HG03432 (cell line): Measurements from ENCODE around the gene SLC12A8.

ENCODE experiments used
- ATAC-seq: cut with Tn5 transposase; IDR thresholded peaks from one replicate; pipeline ENCODE4 v1.9.1; 2021; ENCODE audit warnings: mild to moderate bottlenecking, moderate library complexity; ENCODE audit not compliant: unreplicated experiment

The SLC12A8 gene

DNA sequence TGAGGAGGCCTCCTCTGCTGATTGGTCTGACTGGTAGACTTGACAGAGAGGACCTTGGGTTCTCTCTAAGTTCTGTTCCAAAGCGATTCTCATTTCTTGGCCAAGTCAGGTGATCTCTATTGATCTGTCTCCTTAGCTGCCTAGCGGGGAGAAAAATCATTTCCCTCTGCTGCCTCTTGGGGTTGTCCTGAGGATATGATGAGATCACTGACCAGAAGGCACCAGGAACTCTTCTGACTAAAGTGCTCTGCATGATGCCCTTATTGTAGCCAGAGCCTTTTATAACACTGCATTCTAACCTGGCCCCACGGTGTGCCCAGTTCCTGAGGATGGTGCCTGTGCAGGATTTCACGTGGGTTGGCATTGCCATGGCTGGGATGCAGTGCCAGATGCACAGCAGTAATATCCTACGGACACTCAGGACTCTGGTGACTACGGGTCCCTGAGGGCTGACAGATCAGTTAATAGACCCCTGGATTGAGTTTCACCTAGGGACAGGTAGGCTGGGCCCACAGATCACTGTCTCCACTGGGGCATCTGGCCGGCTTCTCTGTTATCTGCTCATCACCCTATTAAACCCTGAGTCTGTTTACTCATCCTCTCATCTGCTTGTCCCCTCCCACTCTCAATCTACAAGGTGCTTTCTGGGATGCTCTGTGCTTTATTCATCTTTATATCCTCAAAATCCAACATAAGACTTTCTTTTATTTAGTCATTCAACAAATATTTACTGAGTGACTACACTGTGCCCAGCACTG, 152.9 kb downstream of the SLC12A8 start:
- ATAC-seq, result no peak

DNA sequence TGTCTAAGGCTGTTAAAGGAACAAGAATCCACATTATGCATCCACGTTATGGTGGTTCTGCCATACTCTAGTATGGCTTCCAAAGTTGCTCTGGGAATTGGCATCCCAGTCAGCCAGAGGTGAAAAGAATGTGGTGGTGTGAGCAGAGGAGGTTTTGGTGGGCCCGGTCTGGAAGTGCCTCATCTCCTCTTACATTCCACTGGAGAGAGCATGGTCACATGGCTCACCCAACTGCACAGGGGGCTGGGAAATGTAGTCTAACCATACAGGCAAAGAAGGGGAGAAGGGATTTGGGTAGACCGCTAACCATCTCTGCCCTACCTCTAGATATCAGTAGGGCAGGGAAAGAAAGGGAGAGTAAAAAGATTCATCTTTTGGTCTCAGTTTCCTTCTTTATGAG, 153.6 kb downstream of the SLC12A8 start:
- ATAC-seq, result no peak

DNA sequence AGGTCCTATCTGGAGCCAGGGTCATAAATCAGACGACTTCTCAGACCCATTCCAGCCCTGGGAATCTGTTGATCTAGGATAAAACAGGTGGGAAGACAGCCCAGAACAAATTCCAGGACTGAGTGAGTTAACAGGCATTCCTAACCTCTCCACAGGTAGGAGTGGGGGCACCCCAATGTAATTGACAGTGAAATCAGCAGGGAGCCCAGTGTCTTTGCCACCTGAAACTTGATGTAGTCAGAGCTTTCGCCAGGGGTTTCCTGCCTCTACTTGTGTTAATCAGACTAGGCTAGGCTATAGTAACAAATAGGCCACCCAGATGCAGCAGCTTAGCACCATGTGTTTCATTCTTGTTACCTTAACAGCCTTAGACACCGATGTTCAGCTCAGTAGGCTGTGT, 154.0 kb downstream of the SLC12A8 start:
- no peak for ATAC-seq

DNA sequence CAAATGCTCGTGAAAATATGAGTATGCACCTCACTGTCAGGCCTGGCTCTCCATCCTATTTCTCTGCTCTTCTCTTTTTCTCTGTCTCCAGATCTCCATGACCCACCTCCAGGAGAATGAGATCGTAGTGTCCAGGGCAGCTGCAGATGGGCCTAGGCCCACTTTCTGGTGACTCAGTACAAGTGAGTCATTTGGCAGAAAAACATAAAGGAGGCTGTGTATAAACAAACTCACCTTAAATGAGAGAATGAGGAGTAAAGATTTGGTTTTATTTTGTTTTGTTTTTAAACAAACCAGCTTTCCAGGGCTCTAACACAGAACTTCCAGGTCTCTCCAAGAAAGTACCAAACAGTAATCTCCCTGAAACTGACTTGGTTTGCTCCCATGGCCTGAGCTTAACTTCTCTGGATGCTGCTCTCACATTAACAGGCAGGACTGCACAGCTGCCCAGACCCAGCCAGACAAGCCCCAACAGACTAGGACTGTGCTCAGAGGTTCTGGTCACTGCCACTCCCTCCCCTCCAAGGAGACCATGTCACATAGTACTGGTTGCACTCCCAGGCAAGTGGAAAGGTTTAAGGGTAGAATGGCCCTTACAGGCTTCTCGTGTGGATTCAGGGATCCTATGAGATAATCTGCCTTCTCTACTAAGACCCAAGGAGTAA, 155.2 kb downstream of the SLC12A8 start:
- no peak for ATAC-seq

DNA sequence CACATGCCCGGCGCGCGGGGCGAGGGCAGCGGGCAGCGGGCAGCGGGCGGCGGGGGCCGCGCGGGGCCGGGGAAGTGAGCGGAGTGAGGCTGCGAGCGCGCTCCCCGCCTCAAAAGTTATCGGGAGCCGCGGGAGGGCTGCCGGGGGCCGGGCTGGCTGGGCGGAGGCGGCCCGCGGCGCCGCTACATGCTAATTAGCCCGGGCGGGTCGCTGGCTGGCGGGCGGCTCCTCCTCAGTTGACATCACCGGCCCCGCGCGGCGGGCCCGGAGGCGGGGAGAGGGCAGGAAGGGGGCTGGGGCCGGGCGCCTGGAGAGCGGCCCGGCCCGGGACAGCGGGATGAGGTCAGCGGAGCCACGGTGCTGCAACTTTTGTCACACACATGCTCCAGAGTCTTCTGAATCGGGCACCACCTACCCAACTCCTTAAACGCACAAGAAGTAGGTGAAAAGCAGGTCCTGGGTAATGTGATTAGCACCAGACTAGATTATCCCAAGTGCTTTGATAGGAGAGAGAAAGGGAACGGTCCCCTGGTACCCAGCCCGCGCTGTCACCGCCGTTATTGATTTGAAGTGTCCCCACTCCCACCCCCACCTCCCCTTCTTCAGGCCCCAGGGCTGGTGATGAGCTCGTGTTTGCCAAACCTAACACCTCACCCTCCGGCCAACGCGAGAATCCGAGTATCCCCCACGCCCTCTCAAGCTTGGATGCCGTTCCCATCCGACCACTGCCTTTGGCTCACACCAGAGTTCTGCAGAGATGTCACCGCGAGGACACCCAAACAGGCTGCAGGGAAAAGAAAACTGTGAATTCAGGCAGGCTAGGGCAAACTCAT, 156.4 kb downstream of the SLC12A8 start, which contains the start of gene HEG1:
Gene HEG1 (minus strand): TSS at position 85 of the 833 bp plus-strand sequence. CDS start 107 bp downstream, outside the sequence.
- peak; percentile 75 for ATAC-seq

DNA sequence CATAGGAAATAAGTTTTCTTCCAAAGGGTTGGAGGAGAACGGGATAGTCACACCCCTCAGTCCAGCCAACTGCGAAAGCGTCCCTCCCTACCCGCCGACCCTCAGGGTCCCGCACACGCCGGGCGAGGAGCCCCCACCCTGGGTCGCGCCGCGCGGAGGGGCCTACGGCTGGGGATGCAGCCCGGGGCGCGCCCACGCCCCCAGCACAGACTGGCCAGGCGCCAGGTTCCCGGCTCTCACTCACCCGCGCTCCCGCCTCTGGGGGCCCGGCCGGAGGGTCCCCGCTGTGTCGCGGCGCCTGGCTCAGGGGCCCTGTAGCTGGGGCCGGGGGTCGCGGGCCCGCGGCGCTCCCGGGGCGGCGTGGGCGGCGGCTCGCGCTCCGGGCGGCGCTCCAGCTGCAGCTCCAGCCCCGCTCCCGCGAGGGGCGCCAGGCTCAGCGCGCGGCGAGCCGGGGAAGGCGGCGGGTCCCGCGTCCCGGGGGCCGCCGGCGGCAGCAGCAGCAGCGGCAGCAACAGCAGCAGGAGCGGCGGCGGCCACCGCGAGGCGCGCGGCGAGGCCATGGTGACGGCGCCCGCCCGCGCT, 157.1 kb downstream of the SLC12A8 start:
- peak; percentile 21 for ATAC-seq

DNA sequence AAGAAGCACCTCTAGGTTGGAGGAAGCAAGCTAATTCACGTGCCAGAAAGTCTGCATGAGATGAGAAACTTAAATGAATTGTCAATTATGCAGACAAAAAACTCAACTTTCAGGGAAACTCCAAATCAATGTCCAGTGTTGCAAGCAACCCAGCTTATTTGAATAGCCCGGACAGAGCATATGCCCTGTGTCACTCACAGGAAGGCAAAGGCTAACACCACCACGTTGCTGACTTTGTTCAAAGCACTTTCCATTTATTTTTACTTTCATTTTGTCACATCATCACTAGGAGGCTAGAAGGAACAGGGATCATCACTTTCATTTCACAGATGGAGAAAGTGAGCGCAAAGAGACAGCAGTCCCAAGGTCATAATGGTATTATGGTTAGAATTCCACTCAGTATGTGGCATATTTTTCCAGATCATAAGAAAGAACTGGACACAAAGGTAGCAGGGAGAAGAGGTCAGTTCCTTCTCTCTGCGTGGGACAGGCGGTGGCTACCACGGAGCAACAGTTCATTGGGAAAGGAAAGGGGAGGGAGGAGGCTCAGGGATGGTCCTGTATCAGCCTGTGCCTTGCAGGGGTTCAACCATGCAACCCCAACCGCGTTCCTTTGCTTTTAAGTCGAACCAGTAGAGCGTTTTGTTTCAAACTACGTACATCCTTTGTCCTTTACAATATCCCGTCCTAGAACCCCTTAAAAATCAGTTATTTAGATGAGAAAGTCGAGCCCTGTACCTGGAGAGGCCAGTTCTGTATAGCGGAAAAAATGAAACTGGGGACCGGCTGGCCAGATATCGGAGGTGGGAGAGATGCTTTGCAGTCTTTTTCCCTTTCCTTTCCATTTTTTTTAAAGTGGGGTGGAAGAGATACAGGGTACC, 157.9 kb downstream of the SLC12A8 start:
- peak; percentile 36 for ATAC-seq

DNA sequence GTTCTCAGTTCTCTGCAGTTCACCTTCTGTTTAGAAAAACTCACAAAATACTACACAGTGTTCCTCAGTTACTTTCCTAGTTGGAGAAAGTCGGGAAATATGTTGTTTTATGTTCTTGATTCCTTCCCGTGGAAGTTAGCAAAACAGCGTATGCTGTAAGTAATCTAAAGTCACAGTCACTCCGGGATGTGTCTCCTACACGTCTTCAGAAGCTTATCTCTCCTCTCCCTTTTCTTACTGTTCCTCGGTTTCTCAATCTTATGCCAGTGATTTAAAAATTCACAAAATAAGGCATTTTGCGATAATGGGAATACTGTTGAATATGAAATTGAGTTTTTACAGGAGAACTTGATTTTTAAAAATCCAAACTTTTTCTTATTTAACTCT, 158.5 kb downstream of the SLC12A8 start:
- no peak for ATAC-seq

DNA sequence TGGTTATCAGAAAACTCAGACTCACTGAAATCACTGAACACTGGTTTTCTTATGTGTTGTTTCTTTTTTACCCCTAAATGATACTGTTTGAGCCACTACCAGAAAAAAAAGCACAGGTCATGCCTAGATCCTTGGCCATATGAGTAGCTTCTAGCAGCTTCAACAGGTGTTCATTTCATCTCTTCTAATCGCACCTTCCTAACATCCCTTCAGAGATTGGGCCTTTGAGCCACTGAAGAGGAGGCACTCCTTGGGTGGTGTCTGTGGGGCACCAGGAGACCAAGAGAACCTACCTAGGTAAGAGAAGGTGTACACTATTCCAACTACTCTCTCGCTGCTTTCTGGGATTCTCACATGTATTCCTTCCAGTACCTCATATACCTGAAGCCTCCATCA, 159.2 kb downstream of the SLC12A8 start:
- ATAC-seq, result no peak

DNA sequence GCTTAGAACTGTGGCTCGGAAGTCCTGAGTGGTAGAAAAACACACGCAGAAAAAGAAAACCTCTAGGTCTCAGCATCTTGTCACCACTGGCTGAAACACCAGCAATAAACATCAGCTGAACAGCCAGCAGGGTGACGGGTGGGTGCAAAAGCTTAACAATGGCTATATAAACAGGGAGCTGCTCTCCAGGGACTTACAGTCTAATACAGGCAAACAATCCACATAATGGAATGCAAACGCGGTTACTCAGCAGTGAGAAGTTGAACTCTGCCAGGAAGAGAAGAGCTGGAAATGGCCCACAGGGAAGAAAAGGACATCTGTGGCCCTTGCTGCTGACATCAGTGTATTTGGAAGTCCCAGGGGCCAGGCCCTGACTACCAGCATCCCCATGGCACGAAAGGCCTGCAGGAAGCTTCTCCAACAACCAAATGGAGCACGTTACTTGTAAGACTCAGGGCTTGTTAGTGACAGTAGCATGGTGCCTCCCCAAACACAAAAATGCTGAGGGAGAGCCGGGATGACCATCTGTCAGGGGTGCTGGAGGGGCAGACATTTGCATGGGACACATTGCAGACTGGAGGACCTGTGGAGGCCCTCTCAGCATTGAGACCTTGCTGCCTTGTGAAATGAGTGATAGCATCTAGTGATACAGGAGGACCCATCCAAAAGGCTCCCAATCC, 159.8 kb downstream of the SLC12A8 start:
- no peak for ATAC-seq

DNA sequence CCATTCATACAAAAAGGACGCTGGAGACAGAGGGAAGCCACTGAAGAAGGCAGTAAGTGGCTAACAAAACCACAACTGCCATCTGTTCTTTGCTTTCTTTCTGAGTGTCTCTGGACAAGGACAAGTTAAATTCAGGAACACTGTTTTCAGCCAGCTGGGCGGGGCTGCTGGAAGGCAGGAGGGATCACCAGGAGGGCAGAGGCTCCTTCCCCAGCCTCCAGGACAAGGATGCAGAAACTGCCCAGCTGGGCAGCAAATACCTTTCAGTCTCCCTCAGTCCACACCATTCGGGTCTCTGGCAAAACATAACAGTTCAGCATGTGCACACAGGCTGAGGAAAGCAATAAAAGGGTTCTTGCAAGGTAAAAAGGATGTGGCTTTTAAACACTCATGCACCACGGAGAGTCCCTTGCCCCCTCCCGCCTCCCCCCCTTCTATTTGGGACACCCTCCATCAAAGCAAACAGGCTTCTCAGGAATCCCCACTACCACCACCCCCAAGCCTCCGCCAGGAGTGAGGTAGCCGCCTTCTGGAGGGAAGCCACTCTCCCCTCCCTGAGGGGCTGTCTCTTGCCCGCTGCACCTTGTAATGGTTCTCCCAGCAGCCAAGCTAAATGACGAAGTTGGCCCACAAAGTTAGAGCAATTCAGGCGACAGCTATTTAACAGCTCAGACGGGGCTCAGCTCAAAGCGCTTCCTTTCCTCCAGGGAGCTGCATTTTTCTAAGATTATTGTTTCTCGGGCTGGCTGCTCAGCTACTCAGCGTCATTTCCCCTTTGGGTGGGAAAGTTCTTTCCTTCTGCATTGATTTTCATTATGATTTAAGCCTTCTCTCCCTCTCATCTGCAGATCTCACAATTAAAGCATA, 160.6 kb downstream of the SLC12A8 start:
- no peak for ATAC-seq

DNA sequence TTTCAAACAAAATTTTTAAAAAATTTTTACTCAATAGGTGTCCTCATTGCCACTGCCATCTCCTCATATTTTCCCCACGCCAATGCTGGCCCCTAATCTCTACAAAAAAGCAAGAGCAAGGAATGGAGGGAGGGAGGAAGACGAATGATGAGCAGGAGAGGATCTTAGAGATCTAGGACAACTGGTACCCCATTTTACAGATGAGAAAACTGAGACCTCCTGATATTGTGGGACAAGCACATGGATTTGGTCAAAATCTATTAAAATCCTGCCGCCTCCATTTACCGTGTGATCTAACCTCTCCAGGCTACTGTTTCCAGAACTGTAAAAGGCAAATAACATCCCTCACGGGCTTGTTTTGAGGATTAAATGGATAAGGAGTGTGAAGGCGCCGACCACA, 161.3 kb downstream of the SLC12A8 start:
- no peak for ATAC-seq

DNA sequence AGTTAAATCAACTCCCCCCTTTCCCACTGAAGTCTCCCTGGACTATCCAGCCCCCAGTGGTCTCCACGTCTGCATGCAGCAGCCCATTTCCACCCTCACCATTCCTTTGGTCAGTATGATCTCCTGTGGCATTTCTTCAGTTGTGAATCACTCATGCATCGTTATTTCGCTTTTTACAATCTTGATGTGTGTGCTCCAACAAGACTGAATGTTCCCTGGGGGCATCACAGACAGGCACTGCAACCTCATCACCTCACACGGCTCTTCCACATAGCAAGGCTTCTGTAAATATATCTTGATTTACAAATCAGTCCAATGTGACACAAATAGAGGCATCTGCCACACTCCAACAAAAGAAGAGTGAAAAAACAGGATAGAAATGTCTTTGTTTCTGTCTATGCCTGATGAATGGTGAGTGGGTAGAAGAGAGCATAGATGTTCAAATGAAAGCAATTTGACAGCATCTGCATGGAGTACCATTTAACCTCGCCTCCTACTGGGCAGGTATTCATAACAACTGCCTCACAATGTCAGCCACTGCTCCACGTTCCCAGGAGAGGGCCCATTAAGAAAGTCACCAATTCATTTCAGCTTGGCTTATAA, 162.0 kb downstream of the SLC12A8 start:
- no peak for ATAC-seq

DNA sequence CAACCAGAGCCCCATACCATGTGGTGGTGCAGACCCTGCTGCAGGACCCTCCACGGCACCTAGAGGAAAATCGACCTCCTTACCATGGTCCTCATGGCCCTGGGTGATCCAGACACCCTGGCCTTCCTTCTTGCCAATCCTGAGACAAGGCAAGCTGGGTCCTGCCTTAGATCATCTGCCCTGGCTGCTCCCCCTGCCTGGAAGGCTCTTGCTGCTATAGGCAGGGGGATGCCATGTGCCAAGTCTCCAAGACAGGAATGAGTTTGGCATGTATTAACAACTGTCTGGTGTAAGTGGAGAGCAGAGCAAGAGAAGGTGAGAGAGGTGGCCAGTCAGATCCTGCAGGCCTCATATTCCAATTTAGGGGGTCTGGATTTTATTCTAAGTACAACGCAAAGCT, 164.3 kb downstream of the SLC12A8 start:
- ATAC-seq, result no peak

DNA sequence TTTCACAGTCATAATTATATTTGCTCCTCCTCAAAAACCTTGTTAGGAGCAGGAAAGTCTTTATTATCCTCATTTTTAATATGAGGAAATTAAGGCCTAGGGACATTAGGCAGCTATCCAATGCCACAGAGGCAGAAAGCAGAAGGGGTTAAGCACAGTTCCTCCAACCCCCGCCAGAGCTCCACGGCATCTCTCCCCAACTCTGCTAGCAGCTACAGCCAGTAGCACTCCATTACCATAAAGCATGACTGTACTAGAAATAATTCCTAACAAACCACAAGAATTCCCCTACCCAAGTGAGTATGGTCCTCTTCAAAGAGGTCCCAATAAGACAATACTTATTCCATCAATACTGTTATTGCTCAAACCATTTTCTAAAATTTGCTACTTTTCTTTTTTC, 166.6 kb downstream of the SLC12A8 start:
- ATAC-seq, result no peak

DNA sequence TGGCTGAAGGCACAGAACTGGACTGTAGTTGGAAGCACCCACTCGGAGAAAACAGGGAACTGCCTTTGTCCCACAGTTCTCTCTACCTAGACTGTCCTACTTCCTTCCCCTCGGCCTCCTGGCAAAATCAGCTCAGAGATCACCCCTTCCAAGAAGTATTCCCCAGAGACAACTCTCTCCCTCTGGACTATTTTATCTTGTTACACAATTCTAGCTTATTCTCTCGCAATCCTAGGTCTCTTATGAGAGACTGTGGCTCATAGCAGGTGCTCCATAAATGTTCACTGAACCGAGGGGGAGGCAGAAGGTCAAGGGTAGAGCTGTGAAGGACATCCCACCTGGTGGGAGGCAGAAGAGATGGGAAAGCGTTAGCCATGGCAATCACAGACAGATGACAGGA, 167.4 kb downstream of the SLC12A8 start:
- no peak for ATAC-seq

DNA sequence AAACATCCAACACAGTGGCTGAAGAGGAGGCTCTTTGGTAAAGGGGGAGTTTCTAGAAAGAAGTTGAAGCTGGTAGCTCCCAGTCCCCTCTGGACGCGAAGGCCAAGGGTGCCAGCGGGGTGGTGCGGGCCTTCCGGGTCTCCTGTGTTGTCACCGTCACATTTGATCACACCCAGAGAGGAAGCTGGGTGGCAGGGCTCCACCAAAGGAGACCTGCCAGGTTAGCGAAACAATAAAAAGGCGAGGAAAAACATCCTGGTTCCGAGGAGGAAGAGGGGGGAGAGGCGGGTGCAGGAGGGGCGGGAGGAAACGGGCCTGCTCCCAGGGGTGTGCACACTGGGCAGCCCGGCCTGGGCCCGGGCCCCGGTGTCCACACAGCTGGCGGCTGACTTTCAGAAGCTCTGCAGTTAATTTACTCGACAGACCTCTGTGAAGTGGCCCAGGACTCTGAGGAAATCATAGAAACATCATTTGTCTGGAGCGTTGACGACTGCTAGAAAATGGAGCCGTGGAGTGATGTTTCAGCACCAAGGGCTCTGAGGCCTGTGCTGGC, 168.9 kb downstream of the SLC12A8 start:
- ATAC-seq, result no peak
